ENCODE results near the gene ARHGAP42. TPM values are rescaled to one million over a fixed set of nuclear protein-coding genes. Genes with fewer than 3 reads are reported as not detected.

ARHGAP42 gene
- total and polyA plus RNA-seq, 2 of the 4 experiments (the other 2 are of a cell fraction) = 2.9 to 7.3 TPM

DNA sequence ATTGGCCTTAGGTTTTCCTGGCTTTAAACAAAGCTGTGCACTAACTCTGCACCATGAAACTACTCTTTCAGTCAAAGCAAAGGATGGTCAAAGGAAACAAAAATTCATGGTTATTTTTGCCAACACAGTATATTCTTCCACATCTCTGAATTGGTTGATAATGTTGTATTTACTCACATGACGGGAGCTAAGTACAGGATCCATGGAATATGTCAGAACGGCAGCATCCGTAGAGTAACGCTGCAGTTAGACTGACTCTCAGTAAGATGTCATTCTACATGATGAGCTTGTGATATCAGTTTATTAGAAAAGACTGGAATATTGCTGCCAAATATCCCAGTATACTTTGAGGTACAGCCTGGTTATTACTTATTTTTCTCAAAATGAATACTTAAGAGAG is 270.4 kb downstream of the ARHGAP42 start:
- Histone ChIP-seq H2BK15ac (ENCODE audit: low read depth, low read length) (no peak overlapping the region), H3K36me3 (ENCODE audit: control insufficient read depth, insufficient read depth, low read length) (0 out of 2 replicates have a peak, but pooled peaks cover 1% of the 10 kb centered on the region), H3K4me1 (ENCODE audit: control insufficient read depth, insufficient read depth, low read length) (no peaks in the 10 kb centered on the region), H4K20me1 (ENCODE audit: insufficient read depth, low read length) (no peaks in the 10 kb centered on the region), H3K27ac (ENCODE audit: insufficient read depth, low read length) (no peak overlapping the region), H2AK5ac (ENCODE audit: low read depth, low read length) (no peak overlapping the region), H4K91ac (ENCODE audit: insufficient read depth, low read depth, low read length) (no peak overlapping the region), H3K9ac (ENCODE audit: low read depth, low read length) (no peak overlapping the region), H3K4me2 (ENCODE audit: low read depth, low read length) (no peak overlapping the region), H3K9me3 (ENCODE audit: control insufficient read depth, insufficient read depth, low read length) (no peaks in the 10 kb centered on the region), H4K8ac (ENCODE audit: low read depth in 2 of 2, low read length in 2 of 2) (no peak overlapping the region), H2BK120ac (ENCODE audit: low read depth, low read length) (no peak overlapping the region), H3K79me1 (ENCODE audit: low read depth in 1 of 2, low read length in 2 of 2) (no peaks in the 10 kb centered on the region), H3K27me3 (ENCODE audit: control insufficient read depth, insufficient read depth, low read length) (no peaks in the 10 kb centered on the region), H3K9me1 (ENCODE audit: insufficient read depth, low read length) (no peaks in the 10 kb centered on the region), H2BK20ac (ENCODE audit: low read depth, low read length) (no peak overlapping the region), H3K18ac (ENCODE audit: low read depth, low read length) (no peak overlapping the region), H2AFZ (replicated peaks; ENCODE audit: low read length, poor library complexity) (no peak overlapping the region), H2BK5ac (ENCODE audit: low read depth, low read length, poor library complexity, severe bottlenecking) (no peak overlapping the region), H3K23ac (ENCODE audit: low read depth, low read length) (no peak overlapping the region), H3K56ac (ENCODE audit: extremely low read depth, insufficient read depth, low read length) (no peak overlapping the region), H3K14ac (replicated peaks; ENCODE audit: low read depth, low read length) (no peak overlapping the region), H4K5ac (ENCODE audit: low read depth, low read length) (no peak overlapping the region), H3K4me3 (ENCODE audit: insufficient read depth, low read depth, low read length) (no peak overlapping the region), H3K4ac (ENCODE audit: low read depth, low read length) (no peak overlapping the region), H2AK9ac (replicated peaks; ENCODE audit: low read depth, low read length, poor library complexity) (no peak overlapping the region)
- WGBS, 2 experiments (ENCODE audit: extremely low coverage in 2 of 2, insufficient read length in 1 of 2) = no CpG with 5 or more reads among the region's 4 CpGs
- ChIA-PET POLR2A (ENCODE audit: unreplicated experiment) (no interaction called here), CTCF (no interaction called here)
- BruUV-seq (replicated peaks) = no TSS peak
- dilution Hi-C loops (cut with HindIII; ENCODE audit: low sequenced_read_pairs, unreplicated experiment) = no loop called here
- intact Hi-C loops (cut with micrococcal nuclease) = no loop called here
- no peak for TF ChIP-seq NFE2L2 (IDR thresholded peaks at IDR 0.05; ENCODE audit: low read depth, low read length)
- in situ Hi-C loops (cut with MboI; ENCODE audit: low sequenced_read_pairs) = no loop called here
- no peak for DNase-seq
- no peak for ATAC-seq (ENCODE audit: low read depth)

Measured in IMR-90 (cell line).